SK-N-SH treated with all-trans-retinoic acid at 6 μM for 48 hours (cell line): ENCODE measurements around the gene OXSR1.
A peak's percentile ranks its signal among the peaks of the same experiment; 100 is the strongest.

Experiments used
- ATAC-seq: fragments of 200-7000 bp; cut with Tn5 transposase; 3 replicates; pipeline ENCODE4 v1.9.1; 2020; ENCODE audit warnings: mild to moderate bottlenecking, moderate library complexity
- ARNTL ChIP-seq: fragments of 450-650 bp; formaldehyde crosslinking; IDR thresholded peaks from 2 replicates; pipeline ENCODE4 v1.5.0; 2020; ENCODE audit warnings: low read depth, mild to moderate bottlenecking, moderate library complexity, borderline replicate concordance
- CREB5 ChIP-seq: fragments of 250-450 bp; sonication (Bioruptor Pico); IDR thresholded peaks from 2 replicates; pipeline ENCODE4 v1.5.1; 2020; ENCODE audit warnings: low read depth, mild to moderate bottlenecking, moderate library complexity
- CSRNP3 ChIP-seq: fragments of 250-450 bp; sonication (Bioruptor Pico); IDR thresholded peaks from 2 replicates; pipeline ENCODE4 v1.5.1; 2021; ENCODE audit warnings: mild to moderate bottlenecking, moderate library complexity
- ESRRG ChIP-seq: fragments of 250-450 bp; sonication (Bioruptor Pico); IDR thresholded peaks from 2 replicates; pipeline ENCODE4 v1.6.1; 2021; ENCODE audit warnings: mild to moderate bottlenecking
- GLIS3 ChIP-seq: fragments of 250-450 bp; sonication (Bioruptor Pico); IDR thresholded peaks from 2 replicates; pipeline ENCODE4 v1.5.0; 2020; ENCODE audit warnings: mild to moderate bottlenecking, moderate library complexity
- ISL1 ChIP-seq: fragments of 250-450 bp; sonication (Bioruptor Pico); IDR thresholded peaks from 2 replicates; pipeline ENCODE4 v2.1.2; 2022; ENCODE audit warnings: mild to moderate bottlenecking, moderate library complexity
- OSR1 ChIP-seq: fragments of 250-450 bp; sonication (Bioruptor Pico); IDR thresholded peaks from 2 replicates; pipeline ENCODE4 v1.8.0; 2022; ENCODE audit warnings: moderate library complexity, mild to moderate bottlenecking, inconsistent platforms
- POU6F1 ChIP-seq: fragments of 250-450 bp; sonication (Bioruptor Pico); IDR thresholded peaks from 2 replicates; pipeline ENCODE4 v1.8.0; 2021; ENCODE audit warnings: low read depth, mild to moderate bottlenecking, moderate library complexity, borderline replicate concordance
- RARB ChIP-seq: fragments of 250-450 bp; sonication (Bioruptor Pico); IDR thresholded peaks from 2 replicates; pipeline ENCODE4 v1.8.0; 2021; ENCODE audit warnings: mild to moderate bottlenecking, moderate library complexity
- SNAI2 ChIP-seq: fragments of 250-450 bp; sonication (Bioruptor Pico); IDR thresholded peaks from 2 replicates; pipeline ENCODE4 v1.5.0; 2020; ENCODE audit warnings: mild to moderate bottlenecking, moderate library complexity
- TCF4 ChIP-seq: fragments of 250-450 bp; sonication (Bioruptor Pico); IDR thresholded peaks from 2 replicates; pipeline ENCODE4 v1.8.0; 2021; ENCODE audit warnings: mild to moderate bottlenecking, moderate library complexity, borderline replicate concordance
- TOX ChIP-seq: fragments of 250-450 bp; sonication (Bioruptor Pico); IDR thresholded peaks from 2 replicates; pipeline ENCODE4 v1.8.0; 2021; ENCODE audit warnings: mild to moderate bottlenecking, moderate library complexity, borderline replicate concordance
- TSHZ2 ChIP-seq: fragments of 250-450 bp; sonication (Bioruptor Pico); IDR thresholded peaks from 2 replicates; pipeline ENCODE4 v1.5.0; 2020; ENCODE audit warnings: mild to moderate bottlenecking, moderate library complexity
- ZC3H10 ChIP-seq: fragments of 250-450 bp; sonication (Bioruptor Pico); IDR thresholded peaks from 2 replicates; pipeline ENCODE4 v1.5.1; 2021; ENCODE audit warnings: mild to moderate bottlenecking, moderate library complexity
- ZFP3 ChIP-seq: fragments of 250-450 bp; sonication (Bioruptor Pico); IDR thresholded peaks from 2 replicates; pipeline ENCODE4 v1.5.0; 2020; ENCODE audit warnings: mild to moderate bottlenecking, moderate library complexity
- ZFP30 ChIP-seq: fragments of 450-650 bp; formaldehyde crosslinking; IDR thresholded peaks from 2 replicates; pipeline ENCODE4 v1.5.0; 2022; ENCODE audit warnings: mild to moderate bottlenecking, moderate library complexity
- ZNF565 ChIP-seq: fragments of 450-650 bp; formaldehyde crosslinking; conservative IDR thresholded peaks from 2 replicates; pipeline ENCODE4 v1.5.0; 2020; ENCODE audit warnings: low read depth, mild to moderate bottlenecking, moderate library complexity
- ZNF70 ChIP-seq: fragments of 450-650 bp; formaldehyde crosslinking; IDR thresholded peaks from 2 replicates; pipeline ENCODE4 v1.5.0; 2020; ENCODE audit warnings: mild to moderate bottlenecking, moderate library complexity
- ZNF8 ChIP-seq: fragments of 450-650 bp; formaldehyde crosslinking; IDR thresholded peaks from 2 replicates; pipeline ENCODE4 v1.5.0; 2020; ENCODE audit warnings: mild to moderate bottlenecking, moderate library complexity

OXSR1 gene

GRCh38 chr3:38257583-38257982 lies 92.2 kb downstream of the OXSR1 start (continued):
- no peak for TF ChIP-seq ARNTL (CRISPR knock-in tag)

- no peak for ATAC-seq
- TF ChIP-seq ZFP3 (CRISPR knock-in tag) (no peak), SNAI2 (no peak), ZNF565 (CRISPR knock-in tag) (no peak), POU6F1 (no peak), ARNTL (CRISPR knock-in tag) (no peak), OSR1 (no peak)
These were observed 95.1 kb downstream of the OXSR1 start for GRCh38 chr3:38260474-38260873.

- no peak for TF ChIP-seq TSHZ2 (CRISPR knock-in tag)
- TF ChIP-seq ZNF70, result no peak
- TF ChIP-seq ZNF8, result no peak
- TF ChIP-seq ZC3H10, result no peak
- TF ChIP-seq ZFP3 (CRISPR knock-in tag), result no peak
- TF ChIP-seq GLIS3 (CRISPR knock-in tag), result no peak
- no peak for TF ChIP-seq CSRNP3 (CRISPR knock-in tag)
- TF ChIP-seq SNAI2, result no peak
- TF ChIP-seq CREB5 (CRISPR knock-in tag), result no peak
- peak; percentile 44; the same call in 2 of the 3 replicates for ATAC-seq
These were observed 99.0 kb downstream of the OXSR1 start for GRCh38 chr3:38264353-38264771.

- ATAC-seq, result no peak
- TF ChIP-seq OSR1 (no peak), CSRNP3 (CRISPR knock-in tag) (no peak), ZFP30 (CRISPR knock-in tag) (no peak), ZNF70 (no peak), GLIS3 (CRISPR knock-in tag) (no peak), ZNF8 (no peak), SNAI2 (no peak), TCF4 (CRISPR knock-in tag) (no peak), POU6F1 (no peak), ISL1 (CRISPR knock-in tag) (no peak), ZFP3 (CRISPR knock-in tag) (no peak), ESRRG (CRISPR knock-in tag) (no peak), ZNF565 (CRISPR knock-in tag) (no peak), TSHZ2 (CRISPR knock-in tag) (no peak), RARB (CRISPR knock-in tag) (no peak), TOX (CRISPR knock-in tag) (no peak), ZC3H10 (no peak)
- TF ChIP-seq, all 23 proteins: peak for 0
These were observed 99.4 kb downstream of the OXSR1 start for GRCh38 chr3:38264779-38265178.
